NCI-H128 (cell line): ENCODE data around the gene IFNA2.
"Not testable (repeated sequence)": the region's sequence is repeated elsewhere in the genome, so short reads cannot be mapped to it uniquely, and the experiment has no call there.

Source experiments
- DNase-seq: peaks from one replicate; lab custom pipeline; 2025; ENCODE audit not compliant: unreplicated experiment; lab: John Stamatoyannopoulos, UW

IFNA2 gene

DNA sequence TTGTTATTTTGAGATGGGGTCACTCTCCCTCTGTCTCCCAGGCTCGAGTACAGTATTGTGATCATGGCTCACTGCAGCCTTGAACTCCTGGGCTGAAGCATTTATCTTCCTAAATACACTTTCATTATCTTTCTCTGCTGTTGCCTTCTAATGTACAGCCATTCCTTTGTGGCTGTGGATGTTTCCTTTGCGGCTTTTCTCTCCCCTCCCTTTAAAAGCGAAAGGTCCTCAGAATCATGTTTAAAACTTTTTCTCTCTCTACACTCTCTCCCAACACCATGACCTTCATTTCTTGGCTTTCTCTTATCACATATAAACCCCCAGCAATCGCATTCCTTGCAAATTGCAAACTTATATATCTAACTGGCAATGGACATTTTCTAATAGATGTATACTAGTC, 1.6 kb downstream of the IFNA2 start:
- DNase-seq: no peak

DNA sequence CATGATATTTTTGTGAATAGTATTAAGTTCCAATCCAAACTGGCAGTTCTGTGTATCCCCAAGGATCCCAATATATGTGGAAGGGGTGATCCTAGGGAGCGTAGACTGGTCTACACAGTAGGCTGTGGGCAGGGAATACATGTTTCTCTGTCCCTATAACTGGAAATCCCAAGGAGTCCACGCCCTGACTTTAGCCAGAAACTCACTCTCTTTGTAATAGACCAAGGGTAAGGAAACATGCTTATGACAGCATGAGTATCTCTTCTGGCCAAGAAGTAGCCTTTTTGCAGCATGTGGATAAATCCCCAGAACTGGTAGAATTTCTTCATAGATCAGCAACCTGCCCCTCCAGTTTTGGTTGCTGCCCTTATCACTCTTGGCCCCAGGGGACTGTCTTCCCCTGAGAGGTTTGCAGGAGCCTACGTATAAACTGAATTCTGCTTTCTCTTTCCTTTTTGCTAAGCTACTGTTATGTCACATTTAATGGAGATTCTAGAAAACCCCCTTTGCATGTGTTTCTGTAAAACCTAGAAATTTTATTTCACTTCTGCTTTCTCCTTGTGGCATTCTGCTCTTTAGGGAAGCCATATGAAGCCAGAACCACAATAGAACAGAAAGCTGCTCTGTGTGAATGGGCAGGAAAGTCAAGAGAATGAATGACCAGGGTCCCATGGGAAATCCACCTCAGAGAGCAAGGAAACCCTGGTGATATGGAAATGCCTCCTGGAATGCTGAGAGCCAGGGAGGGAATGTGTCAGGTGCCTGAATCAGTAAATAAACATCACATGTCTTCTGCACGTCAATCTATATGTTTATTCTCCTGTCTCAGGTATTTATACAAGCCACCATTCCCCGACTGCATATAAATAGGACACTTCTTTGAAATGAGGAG, 3.5 kb downstream of the IFNA2 start:
- no peak for DNase-seq

DNA sequence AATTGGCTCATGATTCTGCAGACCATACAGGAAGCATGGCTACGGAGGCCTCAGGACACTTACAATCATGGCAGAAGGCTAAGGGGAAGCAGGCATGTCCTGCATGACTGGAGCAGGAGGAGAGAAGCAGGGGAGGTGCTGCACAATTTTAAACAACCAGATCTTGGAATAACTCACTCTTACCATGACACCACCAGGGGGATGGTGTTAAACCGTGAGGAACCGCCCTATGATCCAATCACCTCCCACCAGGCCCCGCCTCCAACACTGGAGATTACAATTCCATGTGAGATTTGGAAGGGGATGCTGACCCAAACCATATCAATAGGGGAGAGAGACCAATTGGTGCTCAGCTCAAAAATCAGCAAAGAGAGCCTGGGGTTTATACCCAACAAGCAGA, 13.7 kb downstream of the IFNA2 start:
- DNase-seq: not testable (repeated sequence)

DNA sequence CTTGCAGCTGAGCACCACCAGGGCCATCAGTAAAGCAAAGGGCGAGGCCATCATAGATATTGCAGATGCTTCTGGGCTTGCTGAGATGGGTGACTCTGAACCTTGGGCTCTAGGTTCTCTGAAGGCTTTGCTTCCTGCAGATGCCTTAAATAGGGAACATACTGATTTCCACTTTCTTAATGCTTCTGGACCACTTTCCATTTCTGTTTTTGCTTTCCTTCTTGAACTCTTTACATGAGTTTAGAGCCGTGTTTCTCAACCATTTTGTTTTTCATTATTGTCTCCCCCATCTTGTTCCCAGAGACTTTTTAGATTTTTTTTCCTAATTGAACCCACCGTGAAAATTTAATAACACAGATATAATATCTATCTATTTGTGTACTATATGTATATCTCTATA, 17.2 kb downstream of the IFNA2 start, which contains the start of gene IFNA13:
Gene IFNA13, minus strand, starts transcription at position 101 of the 400 bp plus-strand sequence. Its CDS starts 47 bp downstream, at position 54.
- no peak for DNase-seq

DNA sequence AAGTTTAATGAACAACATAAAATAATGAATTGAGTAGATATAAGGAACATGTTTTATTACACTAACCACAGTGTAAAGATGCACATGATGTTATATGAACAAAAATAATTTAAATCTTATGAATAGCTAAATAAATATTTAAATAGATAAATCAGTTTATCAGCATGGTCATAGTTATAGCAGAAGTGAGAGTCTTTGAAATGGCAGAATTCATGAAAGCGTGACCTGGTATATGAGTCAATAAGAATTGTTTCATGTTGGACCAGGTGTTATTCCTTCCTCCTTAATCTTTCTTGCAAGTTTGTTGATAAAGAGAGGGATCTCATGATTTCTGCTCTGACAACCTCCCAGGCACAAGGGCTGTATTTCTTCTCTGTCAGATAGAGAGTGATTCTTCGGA, 18.0 kb downstream of the IFNA2 start:
- not testable (repeated sequence) for DNase-seq

DNA sequence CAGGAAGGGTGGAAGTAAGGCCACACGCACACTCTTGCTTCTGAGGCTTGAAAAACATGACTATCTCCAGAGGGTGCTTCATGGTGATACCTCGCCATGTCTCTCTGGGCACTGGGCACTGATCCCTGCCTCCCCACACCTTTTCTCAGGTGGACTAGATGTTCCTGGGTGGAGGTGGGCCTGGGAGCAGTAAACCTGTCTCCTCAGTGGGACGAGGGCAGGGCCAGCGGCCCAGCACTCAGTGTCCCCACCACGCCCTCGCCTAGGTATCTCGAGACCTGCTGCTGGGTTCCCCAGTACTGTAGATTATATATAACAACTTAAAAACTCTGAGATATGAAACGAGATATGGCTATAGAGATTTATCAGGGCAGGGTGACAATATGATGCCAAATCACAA, 22.9 kb downstream of the IFNA2 start:
- DNase-seq: no peak

DNA sequence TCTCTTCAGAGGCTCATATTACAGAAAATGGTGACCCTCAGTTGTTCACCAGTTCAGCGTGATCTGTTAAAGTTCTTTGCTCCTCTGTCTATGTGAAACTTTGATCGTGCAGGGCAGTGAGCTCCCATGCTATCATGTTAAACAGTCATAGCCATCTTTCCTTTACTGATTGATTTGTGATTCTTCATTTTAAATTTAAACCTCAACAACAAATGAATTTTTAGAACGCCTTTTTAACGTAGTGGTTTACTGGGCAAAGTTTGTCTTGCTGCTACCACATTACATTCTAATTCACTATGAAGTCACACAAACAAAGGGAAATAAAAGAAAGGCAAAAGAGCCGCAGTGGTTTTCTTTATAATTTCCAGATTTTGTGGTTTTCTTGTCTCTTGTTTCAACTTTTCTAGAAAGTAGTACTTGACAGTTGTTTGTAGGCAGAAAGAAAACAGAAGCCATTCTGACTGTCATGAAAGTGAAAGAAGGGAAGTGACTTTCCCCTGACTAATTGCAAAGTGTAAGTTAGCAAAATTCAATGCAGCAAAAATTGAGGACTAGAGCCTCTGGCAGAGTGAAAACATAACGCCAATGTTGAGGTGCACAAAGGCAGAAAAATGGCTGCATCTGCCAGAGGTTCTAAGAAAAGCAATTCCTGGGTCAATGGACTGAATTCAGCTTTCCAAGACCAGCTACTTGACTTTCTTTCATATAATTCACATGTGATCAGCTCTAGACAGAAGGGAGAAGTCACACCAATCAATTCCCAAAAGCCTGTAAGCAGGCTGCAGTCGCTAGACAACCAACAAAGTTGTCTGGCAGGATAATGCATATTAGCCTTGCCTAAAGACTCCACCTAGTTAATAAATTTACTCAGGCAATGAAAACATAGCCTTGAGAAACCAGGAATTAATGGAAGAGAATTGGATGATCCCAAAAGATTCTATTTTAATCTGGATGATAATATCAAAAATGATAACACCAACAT, 27.4 kb downstream of the IFNA2 start:
- no peak for DNase-seq

DNA sequence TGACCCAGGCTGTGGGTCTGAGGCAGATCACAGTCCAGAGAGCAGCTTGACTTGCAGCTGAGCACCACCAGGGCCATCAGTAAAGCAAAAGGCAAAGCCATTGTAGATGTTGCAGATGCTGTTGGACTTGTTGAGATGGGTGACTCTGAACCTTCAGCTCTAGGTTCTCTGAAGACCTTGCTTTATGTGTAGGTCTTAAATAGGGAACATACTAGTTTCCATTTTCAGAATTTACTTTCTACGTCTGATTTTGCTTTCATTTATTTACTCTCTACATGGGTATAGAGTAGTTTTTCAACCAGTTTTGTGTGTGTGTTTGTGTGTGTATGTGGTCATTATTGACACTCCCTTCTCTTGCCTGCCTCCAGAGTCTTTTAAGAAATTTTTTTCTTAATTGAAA, 34.4 kb downstream of the IFNA2 start, which contains the start of gene IFNA6:
Gene IFNA6, minus strand, starts transcription at position 101 of the 400 bp plus-strand sequence. Its CDS starts 0 bp downstream, at position 101.
- no peak for DNase-seq

DNA sequence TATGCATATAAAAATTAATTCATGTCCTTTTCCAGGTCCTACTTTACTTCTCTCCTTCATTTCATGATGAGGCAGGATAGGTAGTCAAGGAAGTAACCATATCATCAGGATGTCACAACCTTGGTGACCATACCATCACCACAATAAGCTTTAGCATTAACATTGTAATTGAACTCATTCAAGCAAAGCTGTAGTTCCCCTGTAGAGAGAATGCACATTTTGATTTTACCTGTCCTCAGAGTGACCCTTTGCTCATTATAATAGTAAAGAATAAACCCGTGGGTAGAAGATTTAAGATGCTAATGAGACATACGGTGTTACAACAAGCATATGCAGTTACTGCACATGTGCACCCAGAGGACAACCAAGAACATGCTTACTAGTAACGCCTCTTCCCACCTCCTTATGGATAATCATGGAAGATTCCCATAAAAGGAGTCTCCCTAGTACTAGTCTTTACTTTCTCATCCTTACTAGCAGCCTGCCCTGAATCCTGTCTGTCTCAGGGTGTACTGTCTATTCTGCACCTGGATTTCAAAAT, 36.7 kb downstream of the IFNA2 start:
- no peak for DNase-seq

DNA sequence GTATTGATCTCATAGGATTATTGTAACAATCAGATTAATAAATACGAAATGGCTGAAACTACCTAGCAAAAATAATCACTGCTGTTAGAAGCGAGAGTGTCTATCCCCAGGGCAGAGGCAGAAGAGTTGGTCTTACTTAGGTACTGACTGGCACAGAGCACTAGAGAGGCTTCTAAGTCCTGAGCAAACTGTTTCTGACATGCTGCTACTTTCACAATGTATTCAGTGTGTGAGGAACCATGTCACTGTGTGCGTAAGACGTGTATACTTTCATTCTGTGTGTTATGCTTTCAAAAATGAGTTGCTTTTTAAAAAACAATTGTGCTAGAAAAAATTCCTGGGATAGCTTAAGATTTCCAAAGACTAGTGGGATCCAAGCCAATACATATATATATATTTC, 44.5 kb downstream of the IFNA2 start:
- no peak for DNase-seq

DNA sequence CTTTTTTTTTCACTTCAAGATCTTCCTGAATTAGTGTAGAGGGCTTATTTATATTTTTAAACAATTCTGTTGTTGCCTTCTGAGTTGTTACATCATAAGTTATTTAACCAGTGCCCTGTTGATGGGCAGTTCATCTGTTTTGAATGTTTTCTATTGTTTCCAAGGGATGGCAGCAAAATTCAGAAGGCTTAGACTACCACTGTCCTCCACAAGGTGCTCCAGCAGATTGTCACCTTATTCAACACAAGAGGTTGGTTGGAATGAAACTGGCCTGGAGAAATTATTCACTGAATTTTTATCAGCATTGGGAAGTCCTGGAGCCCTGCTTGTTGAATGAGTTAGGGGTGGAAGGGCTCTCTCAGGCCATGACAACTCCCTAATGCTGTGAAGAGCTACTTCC, 48.7 kb downstream of the IFNA2 start:
- no peak for DNase-seq

DNA sequence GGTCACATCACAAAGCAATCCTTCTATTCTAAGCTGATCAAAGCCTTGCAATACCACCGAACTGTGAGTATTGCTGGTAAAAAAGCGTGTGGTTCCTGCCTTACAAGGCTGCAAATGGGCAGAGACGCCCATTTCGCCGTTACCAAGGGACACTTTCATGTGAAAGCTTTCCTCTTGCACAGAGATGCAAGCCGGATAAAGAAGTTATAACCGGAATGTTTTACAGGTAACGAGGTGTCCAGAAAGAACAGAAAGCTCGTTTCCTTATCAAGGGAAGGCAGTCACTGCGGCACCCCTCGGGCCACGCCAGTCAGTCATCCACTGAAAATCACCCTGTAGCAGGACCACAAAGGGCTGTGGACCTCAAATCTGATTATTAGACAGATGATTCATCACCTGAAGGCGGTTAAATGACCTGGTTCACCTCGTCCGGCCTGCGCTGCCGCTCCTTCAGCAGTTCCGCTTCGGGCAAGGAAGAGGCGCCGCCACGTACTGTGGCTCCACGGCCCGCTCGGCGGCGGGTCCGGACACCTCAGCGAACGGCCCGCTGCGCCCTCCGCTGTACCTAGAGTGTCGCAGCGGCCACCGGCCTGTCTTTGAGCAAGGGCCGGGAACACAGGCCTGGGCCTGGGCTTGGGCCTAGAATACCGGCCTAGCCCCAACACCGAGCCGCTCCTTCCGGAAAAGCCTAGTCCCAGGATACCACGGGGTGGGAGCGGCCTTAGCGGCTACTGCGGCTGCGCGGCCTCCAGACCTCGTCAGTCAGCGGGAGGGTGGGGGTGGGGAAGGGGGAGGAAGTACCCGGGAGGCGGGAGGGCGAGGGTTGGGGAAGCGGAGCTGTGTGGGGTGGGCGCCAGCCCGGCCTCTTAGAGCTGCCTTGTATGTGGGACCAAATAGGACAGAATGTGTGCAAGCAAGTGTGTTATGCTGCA, 50.2 kb downstream of the IFNA2 start, which contains the start of gene KLHL9:
Gene KLHL9, minus strand, starts transcription at position 704 of the 932 bp plus-strand sequence. Its CDS starts 545 bp downstream, at position 159.
- peak; percentile 74 for DNase-seq
